ENCODE data around the gene FEM1C. TPM values are rescaled to one million over a fixed set of nuclear protein-coding genes. Genes with fewer than 3 reads are reported as not detected.

The FEM1C gene
- total and polyA plus RNA-seq, 10 of the 15 experiments (the other 5 are each of a cell fraction or from before 2014, with no cell fraction given): 1.9 to 15.6 (median 8.0) TPM

DNA sequence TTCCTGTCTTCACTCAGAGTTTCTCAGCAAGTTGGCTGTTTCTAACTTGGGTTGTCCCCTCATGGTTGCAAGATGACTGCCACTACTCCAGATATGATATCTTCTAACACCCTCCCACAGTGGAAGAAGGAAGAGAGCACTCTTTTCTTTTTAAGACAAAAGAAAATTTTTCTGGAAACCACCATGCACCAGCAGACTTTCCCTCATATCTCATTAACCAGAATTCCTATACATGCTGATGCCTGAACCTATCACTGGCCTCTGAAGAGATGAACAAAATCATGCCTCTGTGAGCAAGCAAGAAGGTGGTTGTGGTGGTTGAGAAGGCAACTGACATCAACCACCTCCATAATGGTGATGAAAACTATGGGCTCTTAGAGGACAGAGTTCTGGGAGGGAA is 56.8 kb downstream of the FEM1C start (continued):
- no peak for TF ChIP-seq WRNIP1 (IDR thresholded peaks at IDR 0.05; ENCODE audit: borderline replicate concordance, low read depth, low read length)
- no peak for TF ChIP-seq IRF5 (IDR thresholded peaks at IDR 0.05; ENCODE audit: borderline replicate concordance)
- no peak for TF ChIP-seq RCOR1 (conservative IDR thresholded peaks at IDR 0.05; ENCODE audit: low read depth, low read length)
- no peak for TF ChIP-seq ZNF217 (IDR thresholded peaks at IDR 0.05)
- no peak for TF ChIP-seq MTA3 (IDR thresholded peaks at IDR 0.05; ENCODE audit: borderline replicate concordance, low read length)
- no peak for TF ChIP-seq SIX5 (IDR thresholded peaks at IDR 0.05; ENCODE audit: low read depth, low read length, severe bottlenecking)
- no peak for TF ChIP-seq YY1 (IDR thresholded peaks at IDR 0.05; ENCODE audit: low read depth, low read length)
- no peak for TF ChIP-seq CBX5 (IDR thresholded peaks at IDR 0.05; ENCODE audit: low read depth)
- TF ChIP-seq, protein P1, sequence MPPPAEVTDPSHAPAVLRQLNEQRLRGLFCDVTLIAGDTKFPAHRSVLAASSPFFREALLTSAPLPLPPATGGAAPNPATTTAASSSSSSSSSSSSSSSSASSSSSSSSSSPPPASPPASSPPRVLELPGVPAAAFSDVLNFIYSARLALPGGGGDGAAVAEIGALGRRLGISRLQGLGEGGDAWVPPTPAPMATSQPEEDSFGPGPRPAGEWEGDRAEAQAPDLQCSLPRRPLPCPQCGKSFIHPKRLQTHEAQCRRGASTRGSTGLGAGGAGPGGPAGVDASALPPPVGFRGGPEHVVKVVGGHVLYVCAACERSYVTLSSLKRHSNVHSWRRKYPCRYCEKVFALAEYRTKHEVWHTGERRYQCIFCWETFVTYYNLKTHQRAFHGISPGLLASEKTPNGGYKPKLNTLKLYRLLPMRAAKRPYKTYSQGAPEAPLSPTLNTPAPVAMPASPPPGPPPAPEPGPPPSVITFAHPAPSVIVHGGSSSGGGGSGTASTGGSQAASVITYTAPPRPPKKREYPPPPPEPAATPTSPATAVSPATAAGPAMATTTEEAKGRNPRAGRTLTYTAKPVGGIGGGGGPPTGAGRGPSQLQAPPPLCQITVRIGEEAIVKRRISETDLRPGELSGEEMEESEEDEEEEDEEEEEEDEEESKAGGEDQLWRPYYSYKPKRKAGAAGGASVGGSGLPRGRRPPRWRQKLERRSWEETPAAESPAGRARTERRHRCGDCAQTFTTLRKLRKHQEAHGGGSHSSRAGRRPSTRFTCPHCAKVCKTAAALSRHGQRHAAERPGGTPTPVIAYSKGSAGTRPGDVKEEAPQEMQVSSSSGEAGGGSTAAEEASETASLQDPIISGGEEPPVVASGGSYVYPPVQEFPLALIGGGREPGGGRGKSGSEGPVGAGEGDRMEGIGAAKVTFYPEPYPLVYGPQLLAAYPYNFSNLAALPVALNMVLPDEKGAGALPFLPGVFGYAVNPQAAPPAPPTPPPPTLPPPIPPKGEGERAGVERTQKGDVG (CRISPR knock-in tag; IDR thresholded peaks at IDR 0.05): no peak
- TF ChIP-seq, protein P2, sequence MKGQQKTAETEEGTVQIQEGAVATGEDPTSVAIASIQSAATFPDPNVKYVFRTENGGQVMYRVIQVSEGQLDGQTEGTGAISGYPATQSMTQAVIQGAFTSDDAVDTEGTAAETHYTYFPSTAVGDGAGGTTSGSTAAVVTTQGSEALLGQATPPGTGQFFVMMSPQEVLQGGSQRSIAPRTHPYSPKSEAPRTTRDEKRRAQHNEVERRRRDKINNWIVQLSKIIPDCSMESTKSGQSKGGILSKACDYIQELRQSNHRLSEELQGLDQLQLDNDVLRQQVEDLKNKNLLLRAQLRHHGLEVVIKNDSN (IDR thresholded peaks at IDR 0.05; ENCODE audit: borderline replicate concordance, extremely low read length, insufficient read depth, low read depth, low read length): no peak
- TF ChIP-seq, protein P3, sequence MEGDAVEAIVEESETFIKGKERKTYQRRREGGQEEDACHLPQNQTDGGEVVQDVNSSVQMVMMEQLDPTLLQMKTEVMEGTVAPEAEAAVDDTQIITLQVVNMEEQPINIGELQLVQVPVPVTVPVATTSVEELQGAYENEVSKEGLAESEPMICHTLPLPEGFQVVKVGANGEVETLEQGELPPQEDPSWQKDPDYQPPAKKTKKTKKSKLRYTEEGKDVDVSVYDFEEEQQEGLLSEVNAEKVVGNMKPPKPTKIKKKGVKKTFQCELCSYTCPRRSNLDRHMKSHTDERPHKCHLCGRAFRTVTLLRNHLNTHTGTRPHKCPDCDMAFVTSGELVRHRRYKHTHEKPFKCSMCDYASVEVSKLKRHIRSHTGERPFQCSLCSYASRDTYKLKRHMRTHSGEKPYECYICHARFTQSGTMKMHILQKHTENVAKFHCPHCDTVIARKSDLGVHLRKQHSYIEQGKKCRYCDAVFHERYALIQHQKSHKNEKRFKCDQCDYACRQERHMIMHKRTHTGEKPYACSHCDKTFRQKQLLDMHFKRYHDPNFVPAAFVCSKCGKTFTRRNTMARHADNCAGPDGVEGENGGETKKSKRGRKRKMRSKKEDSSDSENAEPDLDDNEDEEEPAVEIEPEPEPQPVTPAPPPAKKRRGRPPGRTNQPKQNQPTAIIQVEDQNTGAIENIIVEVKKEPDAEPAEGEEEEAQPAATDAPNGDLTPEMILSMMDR (IDR thresholded peaks at IDR 0.05 in 2 of 3, conservative IDR thresholded peaks at IDR 0.05 in 1 of 3; ENCODE audit: control insufficient read depth in 2 of 3, extremely low read depth in 1 of 3, insufficient read depth in 1 of 3, low read depth in 3 of 3, low read length in 3 of 3): no peak
- TF ChIP-seq FOXK2 (IDR thresholded peaks at IDR 0.05): no peak
- TF ChIP-seq, protein P4, sequence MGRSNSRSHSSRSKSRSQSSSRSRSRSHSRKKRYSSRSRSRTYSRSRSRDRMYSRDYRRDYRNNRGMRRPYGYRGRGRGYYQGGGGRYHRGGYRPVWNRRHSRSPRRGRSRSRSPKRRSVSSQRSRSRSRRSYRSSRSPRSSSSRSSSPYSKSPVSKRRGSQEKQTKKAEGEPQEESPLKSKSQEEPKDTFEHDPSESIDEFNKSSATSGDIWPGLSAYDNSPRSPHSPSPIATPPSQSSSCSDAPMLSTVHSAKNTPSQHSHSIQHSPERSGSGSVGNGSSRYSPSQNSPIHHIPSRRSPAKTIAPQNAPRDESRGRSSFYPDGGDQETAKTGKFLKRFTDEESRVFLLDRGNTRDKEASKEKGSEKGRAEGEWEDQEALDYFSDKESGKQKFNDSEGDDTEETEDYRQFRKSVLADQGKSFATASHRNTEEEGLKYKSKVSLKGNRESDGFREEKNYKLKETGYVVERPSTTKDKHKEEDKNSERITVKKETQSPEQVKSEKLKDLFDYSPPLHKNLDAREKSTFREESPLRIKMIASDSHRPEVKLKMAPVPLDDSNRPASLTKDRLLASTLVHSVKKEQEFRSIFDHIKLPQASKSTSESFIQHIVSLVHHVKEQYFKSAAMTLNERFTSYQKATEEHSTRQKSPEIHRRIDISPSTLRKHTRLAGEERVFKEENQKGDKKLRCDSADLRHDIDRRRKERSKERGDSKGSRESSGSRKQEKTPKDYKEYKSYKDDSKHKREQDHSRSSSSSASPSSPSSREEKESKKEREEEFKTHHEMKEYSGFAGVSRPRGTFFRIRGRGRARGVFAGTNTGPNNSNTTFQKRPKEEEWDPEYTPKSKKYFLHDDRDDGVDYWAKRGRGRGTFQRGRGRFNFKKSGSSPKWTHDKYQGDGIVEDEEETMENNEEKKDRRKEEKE (IDR thresholded peaks at IDR 0.05): no peak
- TF ChIP-seq NRF1 (conservative IDR thresholded peaks at IDR 0.05; ENCODE audit: low read depth, low read length): no peak
- no peak for TF ChIP-seq ZNF687 (IDR thresholded peaks at IDR 0.05)
- no peak for TF ChIP-seq POLR2A (IDR thresholded peaks at IDR 0.05; ENCODE audit: low read depth, low read length)

All from GM12878 (cell line).